Measurements from ENCODE around the gene NOC3L.

- TF ChIP-seq POLR2A (IDR thresholded peaks at IDR 0.05) (no peak), POLR2AphosphoS5 (IDR thresholded peaks at IDR 0.05) (no peak), CTCF (IDR thresholded peaks at IDR 0.05) (no peak), EP300 (IDR thresholded peaks at IDR 0.05; ENCODE audit: low read depth) (no peak)
Measured at GRCh38 chr10:94351089-94351488, 11.7 kb downstream of the NOC3L start.

Data from transverse colon (tissue), 4 donors.